ENCODE results near the gene GP1BA.

The GP1BA gene

GRCh38 chr17:4938688-4939545, 6.8 kb downstream of the GP1BA start:
- DNase-seq, result no peak

DNA sequence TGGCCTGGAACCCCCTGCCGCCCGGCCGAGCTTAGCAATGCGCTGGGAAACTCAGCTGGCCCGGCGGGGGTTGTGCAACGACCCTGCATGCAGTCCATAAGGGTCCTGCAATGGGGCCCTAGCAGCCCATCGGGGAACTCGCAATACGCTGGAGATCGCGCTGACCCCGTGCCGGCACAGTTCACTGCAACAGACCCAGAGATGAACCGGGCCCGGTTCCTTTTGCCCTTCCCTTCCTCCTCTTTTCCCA, 7.4 kb downstream of the GP1BA start:
- no peak for DNase-seq

DNA sequence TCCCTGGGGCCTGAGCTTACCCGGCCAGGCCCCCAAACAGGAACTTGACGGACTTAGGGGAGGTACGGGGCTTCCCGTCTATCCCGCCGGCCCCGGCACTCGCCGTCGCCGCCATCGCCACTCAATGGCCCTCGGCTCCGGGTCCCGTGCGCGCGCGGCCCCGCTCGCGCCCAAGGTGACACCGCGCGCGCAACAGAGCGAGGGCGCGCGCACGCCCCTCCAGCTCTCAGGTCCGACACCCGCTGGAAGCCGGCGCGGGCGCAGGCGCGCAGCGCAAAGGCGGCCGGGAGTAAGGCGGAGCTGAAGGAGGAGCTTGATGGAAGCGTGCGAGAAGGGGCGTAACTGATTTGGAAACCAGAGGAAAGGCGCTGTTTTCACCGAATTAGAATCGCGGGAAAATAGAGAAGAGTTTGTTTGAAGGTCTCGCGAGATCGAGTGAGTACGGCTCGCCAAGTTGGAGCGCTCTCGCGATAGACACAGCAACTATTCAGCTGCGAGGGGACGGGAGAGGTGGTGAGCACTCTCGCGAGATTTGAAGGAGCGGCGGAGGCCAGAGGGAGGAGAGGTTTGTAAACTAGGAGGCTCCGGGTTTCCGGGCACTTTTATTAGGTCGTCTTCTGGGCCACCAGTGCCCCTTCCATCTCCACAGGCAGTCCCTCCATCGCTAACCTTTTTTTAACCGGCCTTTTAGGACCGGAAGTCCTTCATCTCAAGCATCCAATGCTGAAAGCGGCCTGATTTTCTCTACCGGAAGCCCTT, 7.9 kb downstream of the GP1BA start, which contains the start of the genes RNF167 and SLC25A11:
TSS of gene RNF167 (plus strand) at position 473 of the 759 bp plus-strand sequence. CDS start 642 bp downstream, outside the sequence.
TSS of gene SLC25A11 (minus strand) at position 251 of the 759 bp plus-strand sequence. CDS start at position 115, 136 bp downstream.
- peak; percentile 99 for DNase-seq

DNA sequence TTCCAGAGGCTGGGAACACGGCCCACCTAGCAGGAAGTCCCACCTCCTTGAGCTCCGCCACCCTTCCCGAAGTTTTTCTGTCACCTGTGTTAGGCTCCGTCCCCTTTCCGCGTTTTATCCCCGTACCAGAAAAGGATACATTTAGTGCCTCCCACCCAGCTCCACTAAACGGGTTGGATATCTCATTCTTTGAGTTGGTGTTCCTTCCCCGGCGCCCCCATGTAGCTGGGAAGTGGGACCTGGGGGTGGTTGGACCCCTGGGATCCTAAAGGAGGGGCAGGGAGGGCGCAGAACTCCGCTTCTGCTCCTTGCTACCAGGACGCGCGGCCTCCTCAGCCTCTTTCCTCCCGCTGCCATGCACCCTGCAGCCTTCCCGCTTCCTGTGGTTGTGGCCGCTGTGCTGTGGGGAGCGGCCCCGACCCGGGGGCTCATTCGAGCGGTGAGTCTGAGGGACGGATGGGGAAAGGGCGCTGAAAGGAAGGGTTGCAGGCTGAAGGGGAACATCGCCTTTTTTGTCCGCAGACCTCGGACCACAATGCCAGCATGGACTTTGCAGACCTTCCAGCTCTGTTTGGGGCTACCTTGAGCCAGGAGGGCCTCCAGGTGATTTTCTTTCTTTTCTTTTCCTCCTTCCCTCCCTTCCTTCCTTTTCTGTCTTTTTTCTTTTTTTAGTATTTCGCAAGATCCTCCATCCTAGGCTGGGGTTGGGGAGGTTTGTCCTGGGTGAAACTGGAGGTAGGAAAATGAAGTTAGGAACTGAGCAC, 8.7 kb downstream of the GP1BA start:
- no peak for DNase-seq

DNA sequence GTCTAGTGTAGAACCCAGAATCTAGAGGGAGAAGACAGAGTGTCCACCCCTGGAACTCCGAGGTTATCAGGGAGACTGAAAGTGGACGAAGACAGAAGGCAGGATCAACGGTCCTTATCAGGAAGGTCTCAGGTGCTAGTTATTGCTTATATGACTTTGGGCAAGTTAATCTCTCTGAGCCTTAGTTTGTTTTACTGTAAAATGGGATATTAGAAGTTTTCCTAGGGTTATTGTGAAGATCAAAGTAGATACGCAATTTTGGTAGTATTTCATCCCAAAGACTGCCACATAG, 9.2 kb downstream of the GP1BA start:
- DNase-seq, result no peak

DNA sequence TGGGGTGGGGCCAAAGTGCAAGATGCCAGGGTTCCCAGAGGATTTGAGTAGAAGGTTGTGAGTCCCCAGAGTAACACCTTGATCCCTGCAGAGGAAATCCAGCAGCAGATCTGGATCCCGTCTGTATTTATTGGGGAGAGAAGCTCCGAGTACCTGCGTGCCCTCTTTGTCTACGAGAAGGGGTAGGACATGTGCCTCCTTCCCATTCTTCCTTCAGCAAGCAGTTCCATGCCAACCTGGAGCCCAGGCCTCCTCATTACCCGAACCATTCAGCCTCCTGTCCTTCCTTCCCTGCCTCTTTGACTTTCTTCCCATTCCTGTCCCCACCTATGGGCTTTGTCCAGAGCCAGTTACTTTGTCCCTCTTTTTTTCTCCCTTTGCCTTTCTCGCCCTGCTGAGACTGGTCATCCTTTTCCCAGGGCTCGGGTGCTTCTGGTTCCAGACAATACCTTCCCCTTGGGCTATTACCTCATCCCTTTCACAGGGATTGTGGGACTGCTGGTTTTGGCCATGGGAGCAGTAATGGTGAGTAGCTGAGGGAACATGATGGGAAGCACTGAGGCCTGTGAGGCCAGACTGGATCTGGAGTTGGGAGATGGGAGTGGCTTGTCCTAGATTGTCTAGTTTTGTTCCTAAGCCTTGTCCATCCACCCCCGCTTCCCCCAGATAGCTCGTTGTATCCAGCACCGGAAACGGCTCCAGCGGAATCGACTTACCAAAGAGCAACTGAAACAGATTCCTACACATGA, 10.9 kb downstream of the GP1BA start:
- DNase-seq, result no peak

- no peak for DNase-seq
Observed at GRCh38 chr17:4944163-4944553, 12.1 kb downstream of the GP1BA start.

DNA sequence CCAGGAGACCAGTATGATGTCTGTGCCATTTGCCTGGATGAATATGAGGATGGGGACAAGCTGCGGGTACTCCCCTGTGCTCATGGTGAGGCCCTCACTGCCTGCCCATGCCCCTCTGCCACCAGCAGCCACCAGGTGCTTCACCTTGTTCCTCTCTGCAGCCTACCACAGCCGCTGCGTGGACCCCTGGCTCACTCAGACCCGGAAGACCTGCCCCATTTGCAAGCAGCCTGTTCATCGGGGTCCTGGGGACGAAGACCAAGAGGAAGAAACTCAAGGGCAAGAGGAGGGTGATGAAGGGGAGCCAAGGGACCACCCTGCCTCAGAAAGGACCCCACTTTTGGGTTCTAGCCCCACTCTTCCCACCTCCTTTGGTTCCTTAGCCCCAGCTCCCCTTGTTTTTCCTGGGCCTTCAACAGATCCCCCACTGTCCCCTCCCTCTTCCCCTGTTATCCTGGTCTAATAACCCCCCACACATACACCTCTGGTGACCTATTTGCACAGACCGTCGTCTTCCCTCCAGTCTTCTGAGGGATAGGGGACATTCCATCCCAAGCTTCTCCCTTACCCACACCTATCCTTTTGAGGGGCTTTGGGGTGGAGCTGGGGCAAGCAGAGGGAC, 12.6 kb downstream of the GP1BA start:
- DNase-seq, result no peak

DNA sequence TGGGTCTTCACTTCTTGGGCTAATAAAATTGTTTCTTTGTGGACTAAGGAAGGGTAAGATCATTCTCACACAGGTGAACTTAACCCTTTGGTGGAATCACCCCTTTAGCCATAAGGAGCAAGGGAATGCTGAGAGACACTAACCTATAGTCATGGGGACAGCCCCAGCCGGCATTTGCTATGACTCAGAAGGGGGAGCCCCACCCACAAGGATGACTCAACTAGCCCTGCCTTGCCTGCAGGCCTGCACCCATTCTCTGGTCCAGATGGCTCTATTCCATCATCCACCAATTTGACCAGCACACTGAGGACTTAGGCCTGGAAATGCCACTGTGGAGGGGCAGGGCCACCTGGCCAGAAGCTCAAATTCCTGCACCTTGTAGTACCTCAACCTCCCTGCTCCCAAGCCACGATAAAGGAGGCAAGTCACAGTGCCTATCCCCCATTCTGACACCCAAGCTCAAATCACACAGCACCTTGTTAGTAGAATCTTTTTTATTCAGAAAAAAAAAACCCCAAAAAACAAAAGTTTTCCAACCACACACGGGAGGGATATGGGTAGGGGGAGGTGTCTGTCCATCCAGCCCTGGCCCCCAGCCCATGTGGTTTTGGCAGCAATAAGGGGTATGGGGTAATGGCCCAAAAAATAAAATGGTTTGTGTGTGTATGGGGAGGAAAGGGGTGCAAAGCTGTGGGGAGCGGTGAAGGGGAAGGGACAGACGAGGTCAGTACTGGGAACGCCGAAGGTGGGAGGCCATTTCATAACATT, 13.3 kb downstream of the GP1BA start:
- no peak for DNase-seq

- DNase-seq, result no peak
Observed at GRCh38 chr17:4945944-4946280, 13.8 kb downstream of the GP1BA start.

GRCh38 chr17:4946312-4946976, 14.4 kb downstream of the GP1BA start:
- no peak for DNase-seq

- no peak for DNase-seq
Observed at GRCh38 chr17:4947010-4947410, 14.9 kb downstream of the GP1BA start.

DNA sequence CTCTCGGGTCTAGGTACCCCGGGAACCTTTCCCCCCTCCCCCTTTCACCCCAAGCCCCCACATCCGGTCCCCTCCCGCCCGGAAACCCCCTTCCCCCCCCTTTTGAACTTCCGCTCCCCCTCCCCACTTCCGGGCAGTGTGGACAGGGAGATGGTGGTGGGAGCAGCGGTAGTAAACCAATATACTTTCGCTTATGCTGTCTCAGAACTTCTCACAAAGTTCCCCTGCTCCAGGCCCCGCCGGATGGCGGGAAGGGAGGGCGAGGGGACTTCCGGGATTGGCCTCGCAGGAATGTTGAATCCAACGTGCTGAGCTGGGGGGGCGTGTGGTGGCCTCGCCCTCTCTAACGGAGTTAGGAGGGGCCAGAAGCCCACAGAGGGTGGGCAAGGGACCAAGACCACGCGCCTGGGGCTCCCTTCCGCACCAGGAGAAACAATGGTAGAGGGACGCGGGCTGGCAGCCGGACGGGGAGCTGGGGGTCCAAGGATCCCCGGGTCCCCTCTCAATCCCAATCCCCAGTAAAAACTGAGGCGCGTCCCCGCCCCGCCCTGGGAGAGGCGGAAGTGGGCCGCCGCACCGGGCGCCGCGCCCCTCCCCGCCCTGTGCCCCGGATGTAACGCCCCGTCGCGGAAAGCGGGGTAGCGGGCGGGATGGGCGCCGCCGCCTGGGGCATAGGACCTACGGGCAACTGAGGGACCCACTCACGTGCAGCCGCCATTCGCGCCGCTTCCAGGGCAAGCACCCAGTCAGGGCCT, 15.5 kb downstream of the GP1BA start:
- DNase-seq, result peak; percentile 48

DNA sequence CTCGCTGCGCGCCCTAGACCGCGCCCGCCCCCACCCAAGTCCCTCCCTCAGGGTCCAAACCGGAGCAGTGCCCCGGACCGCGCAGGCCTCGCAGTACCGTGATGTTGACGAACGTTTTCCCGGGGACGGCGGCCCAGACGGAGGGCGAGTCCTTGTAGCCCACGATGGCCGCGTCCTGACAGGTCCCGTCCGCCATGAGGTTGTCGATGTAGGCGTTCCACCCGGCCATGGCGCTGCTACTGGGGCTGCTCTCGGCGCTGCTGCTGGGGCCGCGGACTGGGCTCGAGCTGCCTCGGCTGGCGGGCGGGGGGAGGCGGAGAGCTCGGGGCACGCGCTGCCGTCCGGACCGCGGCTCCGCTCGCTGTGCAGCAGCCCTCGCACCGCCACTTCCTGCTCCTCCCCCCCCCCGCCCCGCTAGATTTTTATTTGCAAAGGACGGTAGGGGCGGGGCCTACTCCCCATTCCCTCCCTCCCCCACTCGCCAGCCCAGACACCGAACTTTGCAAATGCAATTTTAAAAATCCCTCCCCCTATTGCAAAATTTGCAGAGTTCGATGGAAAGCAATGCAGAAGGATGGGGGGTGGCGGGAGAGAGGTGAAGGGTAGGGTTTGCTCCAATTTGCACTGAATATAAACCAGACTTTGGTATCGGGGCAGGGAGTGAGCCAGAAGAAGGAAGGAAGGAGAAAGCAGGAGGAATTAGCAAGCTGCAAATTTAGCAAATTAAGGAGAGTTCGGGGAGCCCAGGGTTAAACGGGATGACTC, 16.3 kb downstream of the GP1BA start, which contains the start of gene PFN1:
TSS of gene PFN1 (minus strand) at position 365 of the 765 bp plus-strand sequence. CDS start at position 229, 136 bp downstream.
- DNase-seq, result peak; percentile 84

- peak; percentile 84 for DNase-seq
Observed at GRCh38 chr17:4948931-4949320, 16.8 kb downstream of the GP1BA start.

GRCh38 chr17:4949321-4950074, 17.4 kb downstream of the GP1BA start:
- DNase-seq, result peak; percentile 71

GRCh38 chr17:4950075-4950745, 18.1 kb downstream of the GP1BA start:
- DNase-seq, result peak; percentile 30

- peak; percentile 57 for DNase-seq
Observed at GRCh38 chr17:4950746-4951204, 18.7 kb downstream of the GP1BA start, which contains the start of gene ENO3. Gene ENO3 (plus strand): TSS chr17:4951119. CDS start chr17:4951830, 711 bp downstream.
